DOHH2 (cell line): ENCODE data around the gene ARRB1.

Experiments
- CTCF ChIP-seq: fragments of 200-600 bp; sonication (generic); IDR thresholded peaks from one replicate; pipeline ENCODE4 v1.5.1; 2014; ENCODE audit warnings: antibody characterized with exemption, mild to moderate bottlenecking, low read depth, low read length; ENCODE audit not compliant: poor library complexity, severe bottlenecking
- EZH2phosphoT487 ChIP-seq: fragments of 200-600 bp; sonication (generic); IDR thresholded peaks from 2 replicates; pipeline ENCODE4 v1.6.1; 2017; ENCODE audit warnings: borderline replicate concordance, mild to moderate bottlenecking, antibody characterized with exemption, low read length, moderate library complexity, mixed read lengths

- TF ChIP-seq CTCF (no peak), EZH2phosphoT487 (no peak)
Observed at GRCh38 chr11:75349521-75350116, 1.8 kb downstream of the ARRB1 start.
